Right renal cortex interstitium (tissue), 3 donors: ENCODE results near the gene RPL7A. TPM values are rescaled to one million over a fixed set of nuclear protein-coding genes. Genes with fewer than 3 reads are reported as not detected.

Experiments
- DNase-seq, 3 donors: peaks; one replicate each; pipeline ENCODE4 v3.0.0-alpha.2; 2013; ENCODE audit warnings: low read depth in 3 of 3, low spot score in 2 of 3
- polyA plus RNA-seq, 3 donors: library from polyadenylated mRNA; unstranded; fragments of 120-200 nt; gene quantifications; one replicate each; pipeline ENCODE4 v1.2.1, GENCODE V29; 2013; ENCODE audit not compliant: insufficient read length in 3 of 3

RPL7A gene
- polyA plus RNA-seq, 3 donors: 2,744 to 2,837 (median 2,799) TPM

DNA sequence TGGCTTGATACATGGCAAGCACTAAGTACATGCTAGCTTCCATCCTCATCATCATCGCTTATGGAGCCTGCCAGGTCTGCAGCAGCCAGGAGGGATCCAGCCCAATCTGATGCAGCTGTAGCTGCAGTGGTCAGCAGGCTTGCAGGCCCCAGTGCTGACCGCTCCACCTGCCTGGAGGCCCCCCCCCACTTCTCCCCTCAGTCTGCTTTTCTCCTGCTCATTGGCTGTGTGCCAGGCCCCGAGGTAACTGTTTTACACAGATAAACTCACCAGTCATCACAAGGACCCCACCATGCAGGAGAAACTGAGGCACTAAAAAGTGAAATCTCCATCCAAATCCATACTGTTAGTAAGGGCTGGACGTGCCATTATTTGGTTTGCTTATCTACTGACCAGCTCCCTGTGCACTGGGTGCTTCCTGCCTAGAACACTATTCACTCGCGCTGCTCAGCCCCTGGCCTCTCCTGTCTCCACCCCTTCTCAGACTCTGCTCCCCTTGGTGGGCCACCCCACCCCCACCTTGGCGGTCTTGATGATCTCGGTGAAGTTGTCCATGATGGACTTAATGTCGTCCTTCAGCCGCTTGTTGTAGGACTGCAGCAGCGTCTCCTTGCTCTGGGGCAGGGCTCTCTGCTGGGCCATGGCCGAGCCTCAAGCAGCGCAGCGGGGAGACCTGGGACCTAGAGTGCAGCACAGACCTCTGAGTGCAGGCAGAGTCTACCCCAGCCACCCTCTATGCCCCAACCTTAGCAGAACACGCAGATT, 1.8 kb upstream of the RPL7A start:
- DNase-seq: no peak

- no peak for DNase-seq
These were observed 468 bp upstream of the RPL7A start for GRCh38 chr9:133347515-133347984.

GRCh38 chr9:133348718-133349573, 928 bp downstream of the RPL7A start:
- no peak for DNase-seq

GRCh38 chr9:133349965-133350616, 2.1 kb downstream of the RPL7A start:
- DNase-seq: no peak

DNA sequence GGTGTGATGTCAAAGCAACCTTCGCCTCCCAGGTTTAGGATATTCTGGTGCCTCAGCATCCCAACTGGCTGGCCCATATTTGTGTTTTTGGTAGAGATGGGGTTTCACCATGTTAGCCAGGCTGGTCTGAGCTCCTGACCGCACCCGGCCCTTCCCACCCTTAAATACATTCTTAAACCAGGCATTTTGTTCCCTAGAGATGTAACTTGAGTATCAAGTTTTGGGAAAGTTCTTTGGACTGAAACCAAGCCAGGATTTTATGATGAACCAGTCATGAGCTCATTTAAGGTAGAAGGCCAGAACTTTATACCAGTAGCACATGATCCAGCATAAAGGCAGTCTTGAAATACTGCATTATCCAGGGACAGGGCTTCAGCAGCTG, 3.5 kb downstream of the RPL7A start:
- no peak for DNase-seq

- DNase-seq: no peak
These were observed 4.1 kb downstream of the RPL7A start for GRCh38 chr9:133351908-133352634.

DNA sequence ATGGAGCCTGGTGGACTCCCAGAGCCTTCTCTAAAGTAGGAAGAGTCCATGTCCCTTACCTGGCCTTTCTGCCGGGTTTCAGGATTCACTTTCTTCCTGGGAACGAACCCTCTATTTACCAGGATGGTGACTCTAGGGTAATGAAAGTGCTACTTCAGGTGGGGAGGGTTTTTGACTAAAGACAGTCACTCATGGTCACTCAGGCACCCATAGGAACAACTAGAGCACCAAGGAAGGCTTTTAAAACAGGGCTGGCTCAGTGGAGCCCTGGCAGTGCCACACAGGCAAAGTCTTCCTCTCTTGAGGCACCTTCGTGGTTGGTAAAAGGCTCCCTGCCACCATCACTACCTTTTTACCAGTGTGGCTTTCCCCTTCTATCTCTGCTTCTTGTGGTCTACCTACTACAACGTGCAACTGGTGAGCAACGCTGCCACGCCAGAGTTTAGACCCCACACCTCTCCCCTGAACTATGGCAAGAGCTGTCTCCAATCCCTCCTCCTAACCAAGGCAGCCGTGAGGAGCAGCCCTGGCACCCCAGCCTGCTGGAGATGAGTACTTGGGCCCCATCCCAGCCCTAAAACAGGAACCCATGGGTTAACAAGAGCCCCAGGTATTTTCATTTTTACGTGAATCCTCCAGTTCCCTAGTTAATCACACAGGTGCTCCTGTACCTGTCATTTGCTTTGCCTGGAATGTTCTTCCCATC, 4.8 kb downstream of the RPL7A start:
- no peak for DNase-seq

GRCh38 chr9:133353548-133353947, 5.5 kb downstream of the RPL7A start:
- DNase-seq: no peak

- DNase-seq: no peak
These were observed 6.7 kb downstream of the RPL7A start for GRCh38 chr9:133354766-133355165.

DNA sequence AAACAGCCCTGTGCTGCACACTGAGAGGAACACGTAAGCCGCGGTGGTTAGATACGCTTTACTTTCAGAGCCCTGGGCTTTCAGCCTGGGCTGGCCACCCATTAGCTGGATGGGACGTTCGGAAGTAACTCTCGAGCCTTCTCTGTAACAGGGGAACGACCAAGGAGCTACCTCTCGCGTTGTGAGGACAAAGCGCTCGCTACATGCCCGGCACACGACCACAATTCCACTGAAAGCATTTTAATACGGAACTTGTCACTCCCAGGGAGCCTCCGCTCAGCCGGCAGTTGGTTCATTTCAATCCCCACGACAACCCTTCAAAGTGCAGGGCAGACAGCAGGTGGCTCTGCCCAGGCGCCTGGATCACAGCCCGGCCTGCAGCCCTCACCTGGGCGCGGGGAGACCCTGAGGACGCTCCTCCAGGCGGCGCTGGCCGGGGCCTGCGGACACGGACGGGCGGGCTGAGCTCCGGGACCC, 7.9 kb downstream of the RPL7A start:
- DNase-seq: no peak

- DNase-seq: peak in 2 of 3 donors; percentile 63 to 69
These were observed 8.5 kb downstream of the RPL7A start, which contains the start of the genes SURF1 and SURF2 for GRCh38 chr9:133356391-133357091. SURF1 (minus strand) TSS chr9:133356487; CDS start chr9:133356453, 34 bp downstream. SURF2 (plus strand) TSS chr9:133356550; CDS start chr9:133356593, 43 bp downstream.

DNA sequence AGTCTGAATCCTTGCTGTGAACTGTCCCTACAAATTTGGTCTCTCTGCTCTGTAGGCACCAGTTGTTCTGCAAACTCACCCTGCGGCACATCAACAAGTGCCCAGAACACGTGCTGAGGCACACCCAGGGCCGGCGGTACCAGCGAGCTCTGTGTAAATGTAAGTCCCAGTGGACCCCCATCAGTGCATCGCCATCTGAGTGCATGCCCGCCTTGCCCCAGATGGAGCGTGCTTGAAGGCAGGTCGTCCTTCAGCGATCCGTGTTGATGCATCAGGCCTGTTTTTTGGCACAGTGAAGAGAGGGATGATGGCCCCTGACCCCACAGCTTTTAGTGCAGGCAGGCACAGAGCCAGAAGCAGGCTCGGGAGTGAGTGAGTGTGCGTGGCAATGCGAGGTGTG, 9.6 kb downstream of the RPL7A start:
- DNase-seq: no peak

DNA sequence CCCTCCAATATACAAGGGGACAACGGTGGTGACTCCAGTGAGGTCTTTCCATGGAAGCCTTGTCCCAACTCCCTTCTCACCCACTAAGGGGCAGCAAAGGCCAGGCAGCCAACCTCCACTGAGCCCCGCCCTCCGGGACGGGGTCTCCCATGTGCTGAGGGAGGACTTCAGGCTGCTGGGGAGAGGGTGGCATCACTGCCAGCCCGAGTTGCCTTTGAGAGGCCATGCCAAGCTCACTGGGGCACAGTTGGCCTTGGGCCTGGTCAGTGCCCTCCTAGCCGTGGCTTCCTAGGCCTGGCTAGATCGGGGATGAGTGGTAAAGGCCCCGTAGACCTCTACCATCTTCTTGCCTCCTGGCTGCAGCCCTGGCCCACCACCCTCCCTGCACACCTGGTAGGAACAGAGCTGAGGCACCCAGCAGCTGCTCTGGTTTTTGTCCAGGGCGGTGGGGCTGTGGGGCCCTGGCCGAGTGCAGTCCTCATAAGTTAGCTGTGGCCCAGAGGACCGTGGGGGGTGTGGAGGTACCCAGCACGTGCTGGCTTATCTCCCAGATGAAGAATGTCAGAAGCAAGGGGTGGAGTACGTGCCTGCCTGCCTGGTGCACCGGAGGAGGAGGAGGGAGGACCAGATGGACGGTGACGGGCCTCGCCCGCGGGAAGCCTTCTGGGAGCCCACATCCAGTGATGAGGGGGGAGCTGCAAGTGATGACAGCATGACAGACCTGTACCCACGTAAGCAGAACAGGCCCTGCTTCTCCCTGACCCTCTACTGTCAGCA, 11.6 kb downstream of the RPL7A start:
- DNase-seq: no peak

DNA sequence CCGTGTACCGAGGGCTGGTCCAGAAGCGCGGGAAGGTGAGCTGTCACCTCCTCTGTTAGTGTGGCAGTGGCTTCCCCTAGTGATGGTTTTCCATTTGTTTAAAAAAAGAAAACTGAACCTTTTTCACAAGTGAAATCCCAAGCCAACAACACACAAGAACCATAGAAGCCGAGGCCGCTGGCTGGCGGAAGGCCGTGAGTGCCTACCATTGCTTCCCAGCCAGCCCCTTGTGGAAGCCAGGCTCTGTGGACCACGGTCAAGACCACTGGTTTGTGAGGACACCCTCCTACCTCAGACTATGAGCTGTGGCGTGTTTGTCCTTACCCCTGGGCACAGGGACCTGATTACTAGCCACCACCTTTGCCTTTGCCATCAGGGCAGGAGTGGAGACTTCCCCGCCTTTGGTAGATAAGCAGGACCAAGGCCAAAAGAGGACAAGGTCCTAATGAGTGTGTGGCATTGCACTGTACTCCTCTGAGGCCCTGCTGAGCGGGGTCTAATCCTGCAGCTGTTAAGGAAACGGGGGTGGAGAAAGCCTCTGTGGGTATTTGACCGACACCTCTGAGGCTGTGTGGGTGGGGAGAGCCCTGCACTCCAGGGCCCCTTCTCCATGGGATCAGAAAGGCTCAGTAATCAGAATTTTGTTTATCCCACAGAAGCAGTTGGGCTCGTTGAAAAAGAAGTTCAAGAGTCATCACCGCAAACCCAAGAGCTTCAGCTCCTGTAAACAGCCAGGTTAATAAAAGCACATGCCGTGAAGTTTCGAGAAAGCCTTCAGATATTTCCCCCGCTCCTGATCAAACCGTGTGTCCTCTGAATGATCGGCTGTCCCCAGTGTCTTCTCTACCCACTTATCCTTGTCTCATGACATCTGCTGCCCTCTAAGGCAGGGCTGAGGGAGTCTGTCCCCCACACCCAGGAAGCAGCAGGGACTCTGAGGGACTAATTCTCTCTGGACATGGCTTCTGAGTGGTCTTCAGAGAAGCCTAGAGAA, 12.7 kb downstream of the RPL7A start:
- DNase-seq: no peak

DNA sequence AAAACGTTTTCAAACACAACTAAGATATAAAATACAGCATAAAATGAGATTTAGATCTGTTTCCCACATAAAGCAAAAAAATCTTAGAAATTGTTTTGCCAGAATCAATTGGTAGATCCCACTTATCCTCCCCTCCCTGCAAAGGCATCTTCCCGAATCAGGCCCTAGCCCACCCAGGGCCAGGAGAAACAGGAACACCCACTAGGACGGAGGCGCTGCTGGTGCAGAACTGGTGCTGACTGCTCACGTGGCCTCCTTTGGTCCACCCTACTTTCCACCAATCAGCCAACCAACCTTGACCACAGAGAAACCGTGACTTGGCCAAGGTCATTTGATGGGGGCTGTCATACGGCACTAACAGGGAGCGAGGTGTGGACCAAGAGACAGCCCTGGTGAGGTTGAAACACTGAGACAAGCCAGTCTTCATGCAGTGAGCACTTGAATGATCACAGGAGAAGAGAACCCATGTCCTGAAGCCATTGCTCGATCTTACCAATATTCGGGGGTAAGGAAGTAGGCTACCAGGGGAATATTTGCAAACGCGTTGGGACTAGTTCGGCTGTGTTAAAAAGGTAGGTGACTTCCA, 13.6 kb downstream of the RPL7A start:
- no peak for DNase-seq

GRCh38 chr9:133362359-133363044, 14.5 kb downstream of the RPL7A start:
- no peak for DNase-seq
